Large intestine (tissue), 3 donors: ENCODE results near the gene PPP1R16B. TPM values are rescaled to one million over a fixed set of nuclear protein-coding genes. Genes with fewer than 3 reads are reported as not detected.

ENCODE experiments used
- DNase-seq, 2 donors: peaks; one replicate each; pipeline versions ENCODE4 v3.0.0 to v3.0.0-alpha.2; 2013
- H3K27ac ChIP-seq: one replicate; pipeline ENCODE4 v1.5.1; 2013; ENCODE audit warnings: low read length
- H3K27me3 ChIP-seq: 2 replicates; pipeline ENCODE4 v1.6.1; 2013; ENCODE audit warnings: low read length; ENCODE audit not compliant: control insufficient read depth, insufficient read depth
- H3K36me3 ChIP-seq: 2 replicates; pipeline ENCODE4 v1.6.1; 2013; ENCODE audit warnings: low read length; ENCODE audit not compliant: control insufficient read depth, insufficient read depth
- H3K4me1 ChIP-seq: one replicate; pipeline ENCODE4 v1.6.1; 2013; ENCODE audit warnings: low read length; ENCODE audit not compliant: control insufficient read depth, insufficient read depth
- H3K4me3 ChIP-seq: one replicate; pipeline ENCODE4 v1.5.1; 2013; ENCODE audit warnings: low read length
- H3K9me3 ChIP-seq: one replicate; pipeline ENCODE4 v1.6.1; 2013; ENCODE audit warnings: mild to moderate bottlenecking, low read depth, low read length, moderate library complexity; ENCODE audit not compliant: control insufficient read depth
- WGBS: methylation state at CpG from one replicate; pipeline ENCODE4 v1.1.5; 2013; ENCODE audit warnings: low lambda C conversion rate; ENCODE audit not compliant: insufficient coverage; 5-methylcytosine and 5-hydroxymethylcytosine counted together
- polyA plus RNA-seq: library from polyadenylated mRNA; unstranded; fragments of 120-200 nt; gene quantifications from one replicate; pipeline ENCODE4 v1.2.1, GENCODE V29; 2013

Gene PPP1R16B
- polyA plus RNA-seq, 1 donor, result 3.5 TPM

- no peak overlapping the region for H3K4me3 ChIP-seq
- no CpG with 5 or more reads among the region's 13 CpGs for WGBS
- no peak for DNase-seq
- H3K36me3 ChIP-seq, result no peaks in the 10 kb centered on the region
- H3K27ac ChIP-seq, result no peak overlapping the region
- peaks cover 4% of the 10 kb centered on the region for H3K27me3 ChIP-seq
- no peaks in the 10 kb centered on the region for H3K4me1 ChIP-seq
- no peaks in the 10 kb centered on the region for H3K9me3 ChIP-seq
Observed at GRCh38 chr20:38888059-38888831, 82.7 kb downstream of the PPP1R16B start.

- no peaks in the 10 kb centered on the region for H3K9me3 ChIP-seq
- H3K36me3 ChIP-seq, result no peaks in the 10 kb centered on the region
- no peak overlapping the region for H3K4me3 ChIP-seq
- no peak overlapping the region for H3K27ac ChIP-seq
- DNase-seq, result no peak
- H3K4me1 ChIP-seq, result no peaks in the 10 kb centered on the region
- no CpG with 5 or more reads among the region's 2 CpGs for WGBS
- H3K27me3 ChIP-seq, result peaks cover 9% of the 10 kb centered on the region
Observed at GRCh38 chr20:38889050-38889449, 83.6 kb downstream of the PPP1R16B start.

- no peaks in the 10 kb centered on the region for H3K9me3 ChIP-seq
- H3K4me1 ChIP-seq, result no peaks in the 10 kb centered on the region
- WGBS, result no CpG with 5 or more reads among the region's 13 CpGs
- H3K27ac ChIP-seq, result no peak overlapping the region
- no peak overlapping the region for H3K4me3 ChIP-seq
- no peak for DNase-seq
- peaks cover 18% of the 10 kb centered on the region for H3K27me3 ChIP-seq
- H3K36me3 ChIP-seq, result no peaks in the 10 kb centered on the region
Observed at GRCh38 chr20:38889792-38890496, 84.4 kb downstream of the PPP1R16B start.

- DNase-seq, result no peak
- WGBS, result no CpG with 5 or more reads among the region's 3 CpGs
- H3K4me3 ChIP-seq, result no peak overlapping the region
- no peaks in the 10 kb centered on the region for H3K36me3 ChIP-seq
- H3K9me3 ChIP-seq, result no peaks in the 10 kb centered on the region
- H3K27me3 ChIP-seq, result peaks cover 18% of the 10 kb centered on the region
- no peak overlapping the region for H3K27ac ChIP-seq
- no peaks in the 10 kb centered on the region for H3K4me1 ChIP-seq
Observed at GRCh38 chr20:38890497-38890818, 85.0 kb downstream of the PPP1R16B start.

GRCh38 chr20:38892091-38892981, 86.8 kb downstream of the PPP1R16B start:
- DNase-seq, result no peak
- Histone ChIP-seq H3K27ac (no peak overlapping the region), H3K4me3 (no peak overlapping the region), H3K4me1 (no peaks in the 10 kb centered on the region), H3K36me3 (no peaks in the 10 kb centered on the region), H3K9me3 (no peaks in the 10 kb centered on the region), H3K27me3 (peaks cover 19% of the 10 kb centered on the region)
- WGBS, result 90% methylated on average over 2 of the region's 11 CpGs

- Histone ChIP-seq H3K9me3 (no peaks in the 10 kb centered on the region), H3K4me3 (no peak overlapping the region), H3K27me3 (peaks cover 19% of the 10 kb centered on the region), H3K27ac (no peak overlapping the region), H3K36me3 (no peaks in the 10 kb centered on the region), H3K4me1 (no peaks in the 10 kb centered on the region)
- DNase-seq, result no peak
- 42% methylated on average over 3 of the region's 6 CpGs for WGBS
Observed at GRCh38 chr20:38893056-38893564, 87.6 kb downstream of the PPP1R16B start.

GRCh38 chr20:38893565-38894090, 88.1 kb downstream of the PPP1R16B start:
- Histone ChIP-seq H3K27me3 (peaks cover 19% of the 10 kb centered on the region), H3K27ac (no peak overlapping the region)
- DNase-seq, result peak; percentile 28 to 37

GRCh38 chr20:38894091-38894847, 88.8 kb downstream of the PPP1R16B start:
- Histone ChIP-seq H3K4me3 (no peak overlapping the region), H3K36me3 (no peaks in the 10 kb centered on the region), H3K27ac (no peak overlapping the region), H3K27me3 (peaks cover 19% of the 10 kb centered on the region), H3K4me1 (no peaks in the 10 kb centered on the region), H3K9me3 (no peaks in the 10 kb centered on the region)
- peak in 1 of 2 donors; percentile 12 for DNase-seq
- no CpG with 5 or more reads among the region's 30 CpGs for WGBS

More at GRCh38 chr20:38893565-38894090, 88.1 kb downstream of the PPP1R16B start:
- Histone ChIP-seq H3K36me3 (no peaks in the 10 kb centered on the region), H3K4me3 (no peak overlapping the region), H3K9me3 (no peaks in the 10 kb centered on the region), H3K4me1 (no peaks in the 10 kb centered on the region)
- WGBS, result no CpG with 5 or more reads among the region's 25 CpGs

- H3K9me3 ChIP-seq, result no peaks in the 10 kb centered on the region
- no peak for DNase-seq
- H3K27ac ChIP-seq, result no peak overlapping the region
- peaks cover 19% of the 10 kb centered on the region for H3K27me3 ChIP-seq
- H3K4me1 ChIP-seq, result no peaks in the 10 kb centered on the region
- 64% methylated on average over 4 of the region's 9 CpGs for WGBS
- H3K36me3 ChIP-seq, result no peaks in the 10 kb centered on the region
- H3K4me3 ChIP-seq, result no peak overlapping the region
Observed at GRCh38 chr20:38895098-38895949, 89.8 kb downstream of the PPP1R16B start.
